Activated CD8-positive, alpha-beta memory T cell treated with anti-CD3 and anti-CD28 coated beads for 36 hours (primary cell): Measurements from ENCODE around the gene TRIM27. TPM values are rescaled to one million over a fixed set of nuclear protein-coding genes. Genes with fewer than 3 reads are reported as not detected.

Experiments
- total RNA-seq, 2 experiments: library from RNA; stranded (reverse); gene quantifications; one replicate each; pipeline ENCODE4 v1.2.3, GENCODE V29; 2021

TRIM27 gene
- total RNA-seq, 2 experiments from 2014 or later = 65.0 to 67.3 TPM

Other genes starting within 250 kb of the TRIM27 start
- gene ZNF311, start 81.3 kb upstream of the TRIM27 start, total RNA-seq = under 1 TPM; 0.61 to 0.65 TPM
- gene OR2W1, start 121.2 kb upstream of the TRIM27 start, total RNA-seq = not detected
- gene OR2B3, start 163.3 kb upstream of the TRIM27 start, total RNA-seq = not detected
- not detected for gene OR2J1, start 175.5 kb upstream of the TRIM27 start, total RNA-seq
- not detected for gene OR2J3, start 184.1 kb upstream of the TRIM27 start, total RNA-seq
- not detected for gene OR2J2, start 246.9 kb upstream of the TRIM27 start, total RNA-seq